Psoas muscle (tissue), 8 donors: Measurements from ENCODE around the gene CYB5R2. TPM values are rescaled to one million over a fixed set of nuclear protein-coding genes. Genes with fewer than 3 reads are reported as not detected.

Experiments used
- ATAC-seq, 4 donors: fragments of 200-7000 bp; cut with Tn5 transposase; one replicate each; pipeline ENCODE4 v1.9.1; 2020; ENCODE audit warnings: moderate library complexity in 3 of 4, mild to moderate bottlenecking in 2 of 4
- DNase-seq, 2 donors: peaks; one replicate each; pipeline ENCODE4 v3.0.0-alpha.2; 2020
- H3K27ac ChIP-seq: fragments of 200-600 bp; one replicate; pipeline ENCODE4 v1.8.0; 2022
- H3K27me3 ChIP-seq, 3 donors: fragments of 200-600 bp in 1 of 3; one replicate each; pipeline versions ENCODE4 v1.6.1 to v1.8.0; 2013 to 2022; ENCODE audit warnings: low read length in 2 of 3, mild to moderate bottlenecking in 2 of 3, moderate library complexity in 1 of 3; ENCODE audit not compliant: insufficient read depth in 3 of 3
- H3K36me3 ChIP-seq, 2 donors: fragments of 200-600 bp in 1 of 2; one replicate each; pipeline versions ENCODE4 v1.6.1 to v1.8.0; 2013 to 2022; ENCODE audit warnings: low read depth in 1 of 2, mild to moderate bottlenecking in 1 of 2, moderate library complexity in 1 of 2; ENCODE audit not compliant: insufficient read depth in 1 of 2
- H3K4me1 ChIP-seq: fragments of 200-600 bp; one replicate; pipeline ENCODE4 v1.8.0; 2022
- H3K4me3 ChIP-seq: fragments of 200-600 bp; one replicate; pipeline ENCODE4 v1.8.0; 2022; ENCODE audit warnings: mild to moderate bottlenecking
- H3K9me3 ChIP-seq: fragments of 200-600 bp; one replicate; pipeline ENCODE4 v1.8.0; 2022
- CTCF ChIP-seq: fragments of 200-600 bp; IDR thresholded peaks from one replicate; pipeline ENCODE4 v1.8.0; 2022; ENCODE audit warnings: antibody characterized with exemption
- WGBS, 3 donors: extraction: QIAGEN DNeasy Blood & Tissue Kit; methylation state at CpG; one replicate each; pipeline versions ENCODE4 v1.1.6 to v1.1.7; 2013; 5-methylcytosine and 5-hydroxymethylcytosine counted together
- intact Hi-C, 2 donors: fragments of 100-400 bp; cut with DNase I; formaldehyde crosslinking; loops; one replicate each; pipeline versions ENCODE4 v1.11.0 to v1.14.2; 2022
- polyA plus RNA-seq, 3 donors: library from polyadenylated mRNA; stranded (reverse); fragments of 200-250 nt; gene quantifications; one replicate each; pipeline ENCODE4 v1.2.3, GENCODE V29; 2013
- total RNA-seq, 4 donors: library from RNA; stranded (reverse); fragmentation: NEBNext Ultra II Directional in 2 of 4; extraction: Animal tissue kit (Norgen Biotek cat#: 25700) in 2 of 4; gene quantifications; one replicate each; pipeline versions ENCODE4 v1.2.1 to v1.2.4, GENCODE V29; 2021 to 2023
- donor health status: healthy with polysubstance abuse.
- donor health status: DM: no; HTN: no; CAD: no; lungs with moderate emphysema.
- donor health status: Bipolar disorder and iron deficiency.
- donor health status: healthy.
- donor health status: DM: yes; HTN: yes; CAD: no.
- donor health status: DM: no; HTN: no; CAD: no.
- donor health status: DM: no; HTN: no; CAD: no.
- donor health status: DM: yes; HTN: yes; CAD: no.

CYB5R2 gene
- total and polyA plus RNA-seq, 7 donors, result 0.40 to 2.0 (median 1.3) TPM

- H3K36me3 ChIP-seq, result peaks cover 17 to 97% of the 10 kb centered on the region in 2 donors
- H3K4me3 ChIP-seq, result no peak overlapping the region
- no peak overlapping the region for H3K27ac ChIP-seq
- WGBS, 3 donors, result 76 to 90% (median 79%) methylated on average over 6 of the region's 6 CpGs
- no peaks in the 10 kb centered on the region for H3K27me3 ChIP-seq
- H3K4me1 ChIP-seq, result no peaks in the 10 kb centered on the region
- no peak for TF ChIP-seq CTCF
- H3K9me3 ChIP-seq, result no peaks in the 10 kb centered on the region
- ATAC-seq (no peak), DNase-seq (no peak)
- intact Hi-C loops, result no loop called here
These were observed 37.0 kb downstream of the CYB5R2 start for GRCh38 chr11:7636350-7636749.

DNA sequence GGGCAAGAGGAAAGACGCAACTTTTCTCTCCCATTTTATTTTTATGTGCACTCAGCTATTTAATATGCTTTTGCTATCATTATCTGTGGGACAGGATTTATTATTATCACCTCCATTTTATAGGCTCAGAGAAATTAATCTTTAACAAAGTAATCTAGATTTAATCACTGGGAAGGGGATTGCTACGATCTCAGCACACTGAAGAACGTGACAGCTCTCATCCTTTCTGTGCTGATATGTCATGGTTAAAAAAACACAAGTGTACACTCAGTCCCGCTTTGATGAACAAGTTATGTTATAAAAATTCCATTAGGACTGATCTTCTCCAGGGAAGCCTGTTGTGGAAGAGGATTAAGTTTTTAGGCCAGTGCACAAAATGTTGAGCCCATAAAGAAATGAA is 37.6 kb downstream of the CYB5R2 start:
- no peaks in the 10 kb centered on the region for H3K4me1 ChIP-seq
- H3K9me3 ChIP-seq, result no peaks in the 10 kb centered on the region
- no peak overlapping the region for H3K4me3 ChIP-seq
- 94 to 97% (median 96%) methylated on average over 4 of the region's 4 CpGs for WGBS, 3 donors
- intact Hi-C loops, result no loop called here
- no peaks in the 10 kb centered on the region for H3K27me3 ChIP-seq
- no peak overlapping the region for H3K27ac ChIP-seq
- DNase-seq (no peak), ATAC-seq (no peak)
- TF ChIP-seq CTCF, result no peak
- peaks cover 17 to 97% of the 10 kb centered on the region in 2 donors for H3K36me3 ChIP-seq

- intact Hi-C loops, result no loop called here
- 42 to 54% (median 47%) methylated on average over 4 of the region's 4 CpGs for WGBS, 3 donors
- no peak overlapping the region for H3K27ac ChIP-seq
- no peaks in the 10 kb centered on the region for H3K27me3 ChIP-seq
- DNase-seq (peak; percentile 34 to 78), ATAC-seq (peak in 1 of 4 donors; percentile 41)
- H3K4me1 ChIP-seq, result no peaks in the 10 kb centered on the region
- no peaks in the 10 kb centered on the region for H3K9me3 ChIP-seq
- no peak for TF ChIP-seq CTCF
- H3K4me3 ChIP-seq, result no peak overlapping the region
- peaks cover 17 to 97% of the 10 kb centered on the region in 2 donors for H3K36me3 ChIP-seq
These were observed 38.2 kb downstream of the CYB5R2 start for GRCh38 chr11:7635137-7635536.

GRCh38 chr11:7632211-7632610 is 41.1 kb downstream of the CYB5R2 start:
- no peak for TF ChIP-seq CTCF
- 51 to 67% (median 65%) methylated on average over 2 of the region's 2 CpGs for WGBS, 3 donors
- Histone ChIP-seq H3K4me1 (peaks cover 4% of the 10 kb centered on the region), H3K27me3 (no peaks in the 10 kb centered on the region), H3K9me3 (no peaks in the 10 kb centered on the region), H3K27ac (no peak overlapping the region), H3K36me3 (peaks cover 19 to 94% of the 10 kb centered on the region in 2 donors), H3K4me3 (no peak overlapping the region)
- no peak for DNase-seq
- intact Hi-C loops, result no loop called here
- no peak for ATAC-seq

GRCh38 chr11:7630002-7630401 is 43.3 kb downstream of the CYB5R2 start:
- Histone ChIP-seq H3K4me3 (no peak overlapping the region), H3K27me3 (no peaks in the 10 kb centered on the region), H3K4me1 (peaks cover 4% of the 10 kb centered on the region), H3K27ac (peak overlapping the region; percentile 55), H3K9me3 (no peaks in the 10 kb centered on the region), H3K36me3 (peaks cover 14 to 89% of the 10 kb centered on the region in 2 donors)
- 49 to 55% (median 52%) methylated on average over 2 of the region's 2 CpGs for WGBS, 3 donors
- no peak for TF ChIP-seq CTCF
- intact Hi-C loops, result no loop called here
- DNase-seq (no peak), ATAC-seq (peak; percentile 60 to 79 (median 70))
